SK-N-MC (cell line): ENCODE results near the gene ALPP.

Experiments used
- DNase-seq: peaks from one replicate; pipeline ENCODE4 v3.0.0-alpha.2; 2011; ENCODE audit warnings: low read depth, low spot score
- H3K27ac ChIP-seq: fragments of 200-600 bp; sonication (generic); 2 replicates; pipeline ENCODE4 v1.5.1; 2016; ENCODE audit warnings: mixed run types
- H3K36me3 ChIP-seq: fragments of 200-600 bp; sonication (generic); 2 replicates; pipeline ENCODE4 v1.6.1; 2017; ENCODE audit warnings: antibody characterized with exemption, low read length, mixed read lengths; ENCODE audit not compliant: insufficient read depth
- H3K4me3 ChIP-seq: fragments of 200-600 bp; sonication (generic); 2 replicates; pipeline ENCODE4 v1.5.1; 2016
- H3K9ac ChIP-seq: fragments of 200-600 bp; sonication (generic); 2 replicates; pipeline ENCODE4 v1.8.0; 2017; ENCODE audit warnings: mixed run types, mixed read lengths; ENCODE audit not compliant: insufficient read length
- H3K9me3 ChIP-seq: fragments of 200-600 bp; sonication (generic); 2 replicates; pipeline ENCODE4 v1.6.1; 2017; ENCODE audit warnings: low read depth, mild to moderate bottlenecking, antibody characterized with exemption, low read length, moderate library complexity, mixed read lengths
- EZH2 ChIP-seq: fragments of 200-600 bp; sonication (generic); IDR thresholded peaks from one replicate; pipeline ENCODE4 v1.6.1; 2017; ENCODE audit warnings: antibody characterized with exemption
- FOXP2 ChIP-seq: optimal IDR thresholded peaks from 2 replicates; pipeline ENCODE3; 2011; ENCODE audit warnings: mild to moderate bottlenecking, moderate library complexity; ENCODE audit not compliant: insufficient read depth; ENCODE audit errors: extremely low read length, control extremely low read depth
- POLR2AphosphoS5 ChIP-seq: IDR thresholded peaks from 2 replicates; pipeline ENCODE4 v1.6.1; 2012; ENCODE audit warnings: mild to moderate bottlenecking, low read depth, low read length, borderline replicate concordance

Gene ALPP

DNA sequence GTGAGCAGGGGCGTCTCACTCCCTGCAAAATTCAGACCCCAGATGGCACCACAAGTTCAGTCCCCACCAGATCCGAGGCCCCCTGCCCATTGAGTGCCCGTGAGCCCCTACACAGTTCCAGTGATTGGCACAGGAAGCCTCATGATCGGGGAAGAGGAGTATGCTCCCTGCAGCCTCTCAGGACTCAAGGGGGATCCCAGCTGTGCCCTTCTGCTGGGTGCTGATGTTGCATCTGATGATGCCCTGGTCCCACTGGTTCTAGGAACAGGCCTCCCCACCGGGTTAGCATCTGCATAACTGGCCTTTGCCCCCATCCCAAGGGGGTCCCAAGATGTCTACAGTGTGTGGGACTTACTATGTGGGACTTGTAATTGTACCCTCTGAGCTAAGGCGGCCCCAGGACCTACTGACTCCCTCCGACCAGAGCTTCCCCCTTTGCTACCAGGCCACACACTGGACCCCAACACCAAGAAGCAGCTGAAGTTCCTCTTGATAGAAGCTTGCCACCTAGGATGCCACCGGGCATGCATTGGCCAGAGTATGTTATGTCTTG, 36.7 kb downstream of the ALPP start:
- Histone ChIP-seq H3K9me3 (no peaks in the 10 kb centered on the region), H3K36me3 (no peaks in the 10 kb centered on the region), H3K9ac (no peak overlapping the region), H3K27ac (no peak overlapping the region), H3K4me3 (no peak overlapping the region)
- DNase-seq, result no peak
- TF ChIP-seq EZH2 (no peak), FOXP2 (no peak), POLR2AphosphoS5 (no peak)

DNA sequence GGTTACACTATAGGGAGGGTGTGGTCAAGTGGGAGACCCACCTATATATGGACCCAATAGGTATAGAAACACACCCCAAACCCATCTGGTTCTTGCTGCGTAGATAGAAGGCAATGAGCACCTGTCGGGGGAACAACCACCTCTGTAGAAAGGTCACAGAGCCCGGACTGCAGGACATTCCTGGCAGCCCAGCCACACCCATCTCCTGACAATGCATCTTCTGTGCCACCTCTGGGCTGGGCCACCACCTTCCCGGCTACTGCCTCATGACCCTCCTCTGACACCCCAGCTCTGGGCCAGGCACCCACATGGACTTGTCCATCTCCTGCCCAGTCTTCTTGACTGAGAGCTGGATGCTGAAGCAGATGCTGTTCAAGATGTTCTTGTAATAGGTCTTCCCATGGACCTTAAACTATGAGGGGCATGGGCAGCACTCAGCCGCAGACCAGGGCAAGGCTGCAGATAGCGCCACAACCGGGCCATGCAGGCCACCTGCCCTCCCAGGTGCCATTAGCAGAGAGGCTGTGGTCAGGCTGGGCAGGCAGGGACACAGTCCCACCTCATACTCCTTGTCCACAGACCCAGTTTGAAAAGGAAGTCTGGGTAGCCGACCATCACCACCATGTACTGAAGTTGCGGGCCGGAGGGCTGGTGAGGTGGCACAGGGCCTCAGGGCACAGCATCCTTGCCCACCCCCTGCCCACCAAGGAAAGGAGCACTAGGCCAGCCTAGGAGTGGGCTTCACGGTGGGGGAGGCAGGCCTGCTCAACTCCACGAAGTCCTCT, 37.4 kb downstream of the ALPP start:
- Histone ChIP-seq H3K36me3 (no peaks in the 10 kb centered on the region), H3K9me3 (no peaks in the 10 kb centered on the region), H3K4me3 (no peak overlapping the region), H3K27ac (no peak overlapping the region), H3K9ac (no peak overlapping the region)
- TF ChIP-seq POLR2AphosphoS5, result no peak
- TF ChIP-seq FOXP2, result no peak
- no peak for TF ChIP-seq EZH2
- DNase-seq, result no peak

DNA sequence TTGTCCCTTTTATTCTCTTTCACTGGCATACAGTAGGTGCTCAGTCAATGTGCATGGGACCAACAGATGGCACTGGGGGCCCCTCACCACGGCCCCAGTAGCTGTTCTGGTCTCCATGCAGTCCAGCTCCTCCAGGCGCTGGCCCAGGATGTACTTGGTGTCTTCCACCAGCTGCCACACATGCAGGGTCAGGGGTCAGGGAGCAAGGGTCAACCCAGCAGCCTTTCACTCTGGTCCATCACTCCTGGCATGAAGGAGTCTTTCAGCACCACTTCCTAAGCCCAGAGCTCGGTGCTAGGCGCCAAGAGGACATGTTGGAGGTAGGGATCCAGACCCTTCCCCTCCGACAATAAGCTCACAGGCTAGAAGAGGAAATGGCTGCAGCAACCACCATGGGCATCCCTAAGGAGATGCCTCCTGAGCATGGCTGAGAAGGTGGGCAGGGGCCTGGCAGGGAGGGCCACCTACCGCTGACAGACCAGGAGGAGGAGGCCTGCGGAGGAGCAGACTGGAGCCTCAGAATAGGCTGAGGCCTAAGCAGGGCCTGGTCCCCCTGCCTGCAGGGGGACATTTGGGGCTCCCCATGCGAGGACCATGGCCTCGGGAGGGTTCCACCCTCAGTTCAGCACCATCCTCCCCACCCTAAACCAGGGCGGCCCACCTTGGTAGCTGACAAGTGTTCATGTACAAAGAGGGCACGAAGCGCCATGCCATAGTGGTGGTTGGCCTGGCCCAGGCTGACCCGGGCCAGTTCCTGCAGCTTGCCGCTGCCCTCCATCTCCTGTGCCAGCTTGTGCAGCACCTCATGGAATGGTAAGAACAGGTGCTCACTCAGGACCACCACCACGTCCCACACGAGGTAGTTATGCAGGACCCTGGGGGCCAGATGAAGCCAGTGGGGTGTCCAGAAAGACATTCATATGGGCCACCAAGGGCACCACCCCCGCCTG, 38.2 kb downstream of the ALPP start:
- TF ChIP-seq EZH2, result no peak
- TF ChIP-seq POLR2AphosphoS5, result no peak
- TF ChIP-seq FOXP2, result no peak
- Histone ChIP-seq H3K36me3 (no peaks in the 10 kb centered on the region), H3K4me3 (no peak overlapping the region), H3K9ac (no peak overlapping the region), H3K9me3 (no peaks in the 10 kb centered on the region), H3K27ac (no peak overlapping the region)
- DNase-seq, result no peak

DNA sequence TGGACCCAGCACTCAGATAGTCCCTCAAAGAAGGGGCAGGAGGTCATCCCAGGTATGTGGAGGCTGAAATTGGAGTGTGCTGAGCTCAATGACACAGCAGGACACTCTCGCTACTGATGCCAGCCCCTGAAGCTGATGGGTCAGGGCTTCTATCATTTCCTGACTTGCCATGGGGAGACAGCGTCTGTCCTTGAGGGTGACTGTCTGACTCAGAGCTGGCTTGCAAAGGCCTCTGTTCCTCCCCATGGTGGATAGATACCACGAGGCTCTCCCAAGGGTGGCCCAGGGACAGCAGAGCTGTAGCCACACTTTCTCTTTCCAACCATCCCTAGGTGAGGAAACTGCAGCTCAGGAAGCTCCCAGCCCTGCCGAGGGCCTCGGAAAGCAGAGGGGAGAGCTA, 38.9 kb downstream of the ALPP start:
- Histone ChIP-seq H3K27ac (no peak overlapping the region), H3K36me3 (no peaks in the 10 kb centered on the region), H3K4me3 (no peak overlapping the region), H3K9ac (no peak overlapping the region), H3K9me3 (no peaks in the 10 kb centered on the region)
- TF ChIP-seq EZH2, result no peak
- TF ChIP-seq FOXP2, result no peak
- no peak for TF ChIP-seq POLR2AphosphoS5
- DNase-seq, result no peak

DNA sequence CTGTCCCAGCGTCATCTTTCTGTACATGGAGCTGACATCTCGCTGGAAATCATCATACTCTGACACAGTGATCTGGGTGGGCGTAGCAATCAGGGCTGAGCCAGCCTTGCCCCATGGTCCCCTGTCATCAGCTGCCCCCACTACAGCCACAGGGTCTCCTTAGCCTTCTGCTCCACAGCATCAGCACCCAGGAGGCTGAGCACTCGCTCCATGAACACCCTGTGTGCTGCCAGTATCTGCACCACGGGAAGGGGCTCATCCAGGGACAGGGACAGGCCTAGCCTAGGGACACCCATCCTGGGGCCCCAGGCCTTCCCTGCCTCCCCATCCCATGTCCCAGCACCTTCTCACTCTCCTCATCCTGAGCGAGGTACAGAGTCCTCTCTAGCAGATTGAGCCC, 39.5 kb downstream of the ALPP start:
- Histone ChIP-seq H3K36me3 (no peaks in the 10 kb centered on the region), H3K9ac (no peak overlapping the region), H3K9me3 (no peaks in the 10 kb centered on the region), H3K4me3 (no peak overlapping the region), H3K27ac (no peak overlapping the region)
- TF ChIP-seq EZH2, result no peak
- TF ChIP-seq FOXP2, result no peak
- no peak for TF ChIP-seq POLR2AphosphoS5
- no peak for DNase-seq

DNA sequence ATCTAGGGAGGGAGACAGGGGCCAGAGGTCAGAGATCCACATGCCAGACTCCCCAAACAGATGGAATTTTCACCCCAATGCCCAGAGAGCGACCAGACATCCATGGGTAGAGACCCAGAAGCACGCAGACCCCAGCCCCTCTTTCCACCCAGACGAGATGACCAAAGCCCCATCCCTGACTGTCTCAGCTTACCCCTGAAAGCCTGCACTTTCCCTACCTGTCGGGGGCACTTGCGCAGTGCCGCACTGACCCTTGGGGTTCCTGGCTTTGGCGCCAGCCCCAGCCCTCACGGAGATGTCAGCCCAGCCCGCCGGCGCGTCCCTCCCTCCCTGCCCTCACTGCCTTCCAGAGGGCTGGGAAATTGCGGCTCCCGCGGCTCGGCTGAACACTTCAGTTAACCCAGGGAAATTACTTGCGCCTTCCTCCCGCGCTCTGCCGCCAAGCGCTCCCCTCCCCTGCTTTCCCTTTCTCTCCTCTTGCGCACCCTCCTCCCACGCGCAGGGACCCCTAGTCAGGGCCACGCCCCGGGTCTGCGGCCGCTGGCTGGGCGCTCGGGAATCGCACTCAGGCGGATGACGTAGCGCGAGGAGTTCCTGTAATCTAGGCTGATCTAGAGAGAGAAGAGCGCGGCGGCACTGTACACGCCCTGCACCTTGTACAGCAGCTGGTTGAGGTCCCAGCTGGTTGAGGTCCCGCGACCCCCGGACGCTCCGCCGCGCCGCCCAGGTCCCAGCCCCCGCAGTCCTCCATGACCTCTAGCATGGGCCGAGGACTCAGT, 40.1 kb downstream of the ALPP start:
- H3K9me3 ChIP-seq, result no peaks in the 10 kb centered on the region
- H3K36me3 ChIP-seq, result no peaks in the 10 kb centered on the region
- no peak overlapping the region for H3K9ac ChIP-seq
- no peak for TF ChIP-seq FOXP2
- no peak for TF ChIP-seq EZH2
- no peak for TF ChIP-seq POLR2AphosphoS5
- no peak for DNase-seq
- no peak overlapping the region for H3K27ac ChIP-seq
- 0 out of 2 replicates have a peak overlapping the region, but pooled peaks have one; percentile 15 for H3K4me3 ChIP-seq

DNA sequence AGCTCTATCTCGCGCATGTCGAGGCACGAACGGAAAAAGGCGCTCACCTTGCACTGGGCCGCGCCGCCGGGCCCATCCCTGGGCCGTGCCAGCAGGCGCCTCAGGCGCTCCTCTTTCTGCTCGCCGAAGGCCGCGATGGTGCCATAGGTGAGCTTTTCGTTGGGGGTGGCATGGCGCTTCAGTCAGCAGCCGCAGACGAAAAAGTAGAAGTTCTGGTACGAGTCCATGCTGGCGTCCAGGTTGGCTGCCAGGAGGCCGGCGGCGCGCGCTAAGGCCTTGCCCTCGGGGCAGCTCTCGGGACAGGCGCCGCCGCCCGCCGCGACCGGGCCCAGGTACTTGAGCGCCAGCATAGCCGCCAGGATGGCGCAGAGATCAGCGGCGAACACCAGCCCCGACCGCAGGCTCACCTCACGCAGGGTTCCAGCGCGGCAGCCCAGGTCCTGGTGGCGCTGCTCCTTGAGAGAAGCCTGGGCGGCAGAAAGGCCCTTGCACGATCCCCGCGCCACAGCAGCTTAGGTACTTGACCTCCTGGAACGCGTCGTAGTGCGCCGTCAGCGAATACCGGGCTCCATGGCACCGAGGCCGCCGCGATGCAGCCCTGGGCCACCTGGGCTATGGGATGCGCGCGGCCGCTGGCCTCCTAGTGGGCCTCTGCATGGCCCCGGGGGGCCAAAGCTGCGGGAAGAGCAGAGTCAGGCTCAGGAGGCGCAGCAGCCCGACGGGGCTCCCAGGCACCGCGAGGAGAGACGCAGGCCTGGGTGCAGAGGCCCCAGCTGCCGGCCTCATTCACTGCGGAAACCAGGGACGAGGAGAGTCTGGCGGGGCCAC, 40.9 kb downstream of the ALPP start:
- Histone ChIP-seq H3K9me3 (no peaks in the 10 kb centered on the region), H3K9ac (no peak overlapping the region), H3K36me3 (no peaks in the 10 kb centered on the region), H3K27ac (no peak overlapping the region), H3K4me3 (no peak overlapping the region)
- DNase-seq, result no peak
- TF ChIP-seq EZH2, result peak; percentile 48
- no peak for TF ChIP-seq FOXP2
